GM23248 (cell line): ENCODE results near the gene PATJ. TPM values are rescaled to one million over a fixed set of nuclear protein-coding genes. Genes with fewer than 3 reads are reported as not detected.

Experiments used
- DNase-seq: peaks from one replicate; pipeline ENCODE4 v3.0.0-alpha.2; 2015
- H2AFZ ChIP-seq: fragments of 200-600 bp; sonication (generic); 2 replicates; pipeline ENCODE4 v1.6.1; 2016; ENCODE audit warnings: antibody characterized with exemption
- H3F3A ChIP-seq: fragments of 200-600 bp; sonication (generic); 2 replicates; pipeline ENCODE4 v1.6.1; 2016; ENCODE audit warnings: mild to moderate bottlenecking, antibody characterized with exemption, mixed run types; ENCODE audit not compliant: insufficient read depth
- H3K27ac ChIP-seq: fragments of 200-600 bp; sonication (generic); 2 replicates; pipeline ENCODE4 v1.5.1; 2016; ENCODE audit warnings: mild to moderate bottlenecking
- H3K27me3 ChIP-seq: fragments of 200-600 bp; sonication (generic); replicated peaks from 2 replicates; pipeline ENCODE4 v1.6.1; 2016; ENCODE audit warnings: mild to moderate bottlenecking; ENCODE audit not compliant: insufficient read depth
- H3K36me3 ChIP-seq: fragments of 200-600 bp; sonication (generic); 2 replicates; pipeline ENCODE4 v1.6.1; 2016; ENCODE audit warnings: low read depth, mild to moderate bottlenecking
- H3K4me1 ChIP-seq: fragments of 200-600 bp; sonication (generic); 2 replicates; pipeline ENCODE4 v1.6.1; 2016; ENCODE audit warnings: mild to moderate bottlenecking; ENCODE audit not compliant: insufficient read depth
- H3K4me2 ChIP-seq: fragments of 200-600 bp; sonication (generic); one replicate; pipeline ENCODE4 v1.6.1; 2016; ENCODE audit warnings: mild to moderate bottlenecking; ENCODE audit not compliant: unreplicated experiment
- H3K4me3 ChIP-seq: fragments of 200-600 bp; sonication (generic); 2 replicates; pipeline ENCODE4 v1.5.1; 2016; ENCODE audit warnings: mild to moderate bottlenecking
- H3K79me2 ChIP-seq: fragments of 200-600 bp; sonication (generic); 2 replicates; pipeline ENCODE4 v1.6.1; 2016; ENCODE audit warnings: mild to moderate bottlenecking; ENCODE audit not compliant: insufficient read depth
- H3K9ac ChIP-seq: fragments of 200-600 bp; sonication (generic); 2 replicates; pipeline ENCODE4 v1.6.1; 2016; ENCODE audit warnings: mild to moderate bottlenecking
- H3K9me2 ChIP-seq: fragments of 200-600 bp; sonication (generic); 2 replicates; pipeline ENCODE4 v1.6.1; 2016; ENCODE audit warnings: mixed run types, mild to moderate bottlenecking, moderate library complexity; ENCODE audit not compliant: insufficient read depth
- H3K9me3 ChIP-seq: fragments of 200-600 bp; sonication (generic); one replicate; pipeline ENCODE4 v1.6.1; 2017; ENCODE audit warnings: low read depth
- H4K20me1 ChIP-seq: fragments of 200-600 bp; sonication (generic); 2 replicates; pipeline ENCODE4 v1.6.0; 2016; ENCODE audit not compliant: insufficient read depth
- EZH2 ChIP-seq: fragments of 200-600 bp; sonication (generic); IDR thresholded peaks from 2 replicates; pipeline ENCODE4 v1.6.1; 2018; ENCODE audit warnings: antibody characterized with exemption, mild to moderate bottlenecking; ENCODE audit not compliant: insufficient read depth, poor library complexity, severe bottlenecking
- EZH2phosphoT487 ChIP-seq: fragments of 200-600 bp; sonication (generic); IDR thresholded peaks from 2 replicates; pipeline ENCODE4 v1.6.1; 2018; ENCODE audit warnings: antibody characterized with exemption, moderate library complexity, mild to moderate bottlenecking, low read depth; ENCODE audit not compliant: insufficient read depth
- whole genome bisulfite sequencing, 2 experiments: methylation state at CpG; one replicate each; pipeline ENCODE4 v1.1.6; 2015 to 2017; ENCODE audit warnings: low lambda C conversion rate in 2 of 2, low coverage in 1 of 2; ENCODE audit errors: missing lambda C conversion rate in 2 of 2; 5-methylcytosine and 5-hydroxymethylcytosine counted together
- in situ Hi-C: fragments of 300-500 bp; cut with MboI; formaldehyde crosslinking; loops from 2 replicates; pipeline ENCODE4 v1.15.0; 2020
- polyA plus RNA-seq: library from polyadenylated mRNA; unstranded; fragments of >200 nt; fragmentation: Nextera tagmentation; extraction: Ambion mirVana; gene quantifications from 2 replicates; pipeline ENCODE4 v1.2.1, GENCODE V29; 2016
- total RNA-seq: library from RNA; depleted of rRNA; stranded (reverse); fragments of >200 nt; shearing (Covaris generic); gene quantifications from 2 replicates; pipeline ENCODE4 v1.2.3, GENCODE V29; 2014

The PATJ gene
- total and polyA plus RNA-seq, 2 experiments from 2014 or later: 5.3 to 6.1 TPM

DNA sequence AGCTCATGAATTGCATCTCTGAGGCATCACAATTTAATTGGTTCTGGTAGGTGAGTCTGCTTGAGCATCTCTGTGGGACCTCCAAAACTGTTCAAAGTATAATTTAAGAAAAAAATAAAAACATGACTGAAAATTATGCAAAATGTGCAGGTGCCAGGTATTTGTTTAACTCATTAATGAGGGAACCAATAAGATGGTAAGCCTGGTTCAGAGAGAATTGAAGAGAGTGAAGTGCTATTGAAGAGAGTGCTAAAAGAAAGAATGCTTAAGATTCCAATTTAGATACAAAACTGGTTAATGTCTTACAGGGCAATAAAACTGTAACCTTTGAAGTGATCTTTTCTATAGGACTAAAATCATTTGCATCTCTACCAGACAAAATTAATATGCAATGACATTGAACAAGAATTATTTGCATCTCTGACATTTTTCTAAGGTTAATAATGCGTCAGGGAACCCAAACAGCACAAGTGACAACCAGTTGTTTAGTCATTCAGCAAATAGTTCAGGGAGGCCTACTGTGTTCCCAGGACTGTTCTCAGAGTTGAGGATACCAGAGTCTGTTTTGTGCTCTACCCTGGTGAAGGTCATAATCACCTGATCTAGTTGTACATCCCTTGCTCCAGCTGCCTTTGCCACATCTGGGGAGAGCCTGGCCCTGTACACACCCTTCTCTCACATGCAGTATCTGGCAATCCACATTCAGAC is 183.5 kb downstream of the PATJ start:
- Histone ChIP-seq H3K4me3 (no peak overlapping the region), H3K36me3 (no peaks in the 10 kb centered on the region), H3K9me3 (no peaks in the 10 kb centered on the region), H3K9ac (no peak overlapping the region), H3K27me3 (no peaks in the 10 kb centered on the region), H3F3A (no peaks in the 10 kb centered on the region), H3K9me2 (no peaks in the 10 kb centered on the region), H4K20me1 (no peaks in the 10 kb centered on the region), H3K27ac (no peak overlapping the region), H3K79me2 (no peaks in the 10 kb centered on the region), H3K4me2 (no peak overlapping the region), H2AFZ (no peak overlapping the region), H3K4me1 (no peaks in the 10 kb centered on the region)
- WGBS, 2 experiments: 88 to 89% methylated on average over 1 of the region's 1 CpG
- in situ Hi-C loops: no loop called here
- no peak for DNase-seq
- no peak for TF ChIP-seq EZH2
- TF ChIP-seq EZH2phosphoT487: no peak

DNA sequence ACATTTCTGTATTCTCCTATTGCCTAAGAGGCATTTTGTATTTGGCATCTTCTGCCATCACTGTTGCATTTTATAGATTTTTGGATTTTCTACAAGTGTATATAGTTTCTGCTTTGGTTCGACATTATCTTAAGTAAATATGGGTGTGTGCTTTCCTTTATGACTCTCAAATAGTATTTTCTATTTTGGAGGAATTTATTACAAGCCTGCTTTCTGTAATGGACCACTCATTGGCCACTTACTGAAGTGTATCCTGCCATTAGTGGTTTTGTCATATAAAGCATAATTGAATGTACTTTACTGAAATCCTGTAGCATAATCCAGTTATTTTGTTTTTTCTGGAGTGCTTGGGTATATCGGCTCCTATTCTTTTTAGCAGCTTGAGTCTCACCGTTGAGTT is 184.3 kb downstream of the PATJ start:
- Histone ChIP-seq H3K36me3 (no peaks in the 10 kb centered on the region), H2AFZ (no peak overlapping the region), H3K79me2 (no peaks in the 10 kb centered on the region), H3F3A (no peaks in the 10 kb centered on the region), H3K4me3 (no peak overlapping the region), H3K4me1 (no peaks in the 10 kb centered on the region), H4K20me1 (no peaks in the 10 kb centered on the region), H3K9ac (no peak overlapping the region), H3K9me3 (no peaks in the 10 kb centered on the region), H3K9me2 (no peaks in the 10 kb centered on the region), H3K27me3 (no peaks in the 10 kb centered on the region), H3K27ac (no peak overlapping the region), H3K4me2 (no peak overlapping the region)
- in situ Hi-C loops: no loop called here
- TF ChIP-seq EZH2phosphoT487: no peak
- TF ChIP-seq EZH2: no peak
- no peak for DNase-seq
- 80 to 85% methylated on average over 3 of the region's 3 CpGs for WGBS, 2 experiments

DNA sequence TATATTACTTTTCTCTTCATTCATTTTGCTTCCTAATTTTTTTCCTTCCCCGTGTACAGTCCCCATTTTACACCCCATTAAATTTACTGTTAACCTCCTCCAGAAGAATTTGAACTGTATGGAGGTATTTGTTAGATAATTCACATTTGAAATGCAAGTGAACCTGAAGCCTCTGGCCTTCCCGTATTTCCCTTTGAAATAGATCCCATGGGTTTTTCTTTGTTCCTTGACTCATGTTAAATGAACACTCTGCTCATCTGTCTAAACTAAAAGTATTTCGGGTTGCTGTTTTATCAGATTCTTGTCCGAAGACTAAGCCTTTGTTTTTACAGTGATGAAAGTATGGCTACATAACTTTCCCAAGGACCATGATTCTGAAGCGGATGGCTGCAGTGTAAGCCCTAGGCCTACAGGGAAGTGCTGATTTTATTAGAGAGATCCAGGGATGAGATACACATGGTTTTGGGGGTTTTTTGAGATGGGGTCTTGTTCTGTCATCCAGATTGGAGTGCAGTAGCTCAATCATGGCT is 187.9 kb downstream of the PATJ start:
- H3K79me2 ChIP-seq: no peaks in the 10 kb centered on the region
- in situ Hi-C loops: no loop called here
- TF ChIP-seq EZH2: no peak
- TF ChIP-seq EZH2phosphoT487: no peak
- H3K36me3 ChIP-seq: no peaks in the 10 kb centered on the region
- WGBS, 2 experiments: 89 to 93% methylated on average over 5 of the region's 5 CpGs
- no peak overlapping the region for H2AFZ ChIP-seq
- H3K4me2 ChIP-seq: no peak overlapping the region
- no peaks in the 10 kb centered on the region for H3K4me1 ChIP-seq
- no peaks in the 10 kb centered on the region for H3K9me2 ChIP-seq
- no peaks in the 10 kb centered on the region for H3K27me3 ChIP-seq
- H3K9me3 ChIP-seq: no peaks in the 10 kb centered on the region
- H3K9ac ChIP-seq: no peak overlapping the region
- H3K27ac ChIP-seq: no peak overlapping the region
- no peaks in the 10 kb centered on the region for H3F3A ChIP-seq
- no peak for DNase-seq
- H4K20me1 ChIP-seq: no peaks in the 10 kb centered on the region
- H3K4me3 ChIP-seq: no peak overlapping the region

DNA sequence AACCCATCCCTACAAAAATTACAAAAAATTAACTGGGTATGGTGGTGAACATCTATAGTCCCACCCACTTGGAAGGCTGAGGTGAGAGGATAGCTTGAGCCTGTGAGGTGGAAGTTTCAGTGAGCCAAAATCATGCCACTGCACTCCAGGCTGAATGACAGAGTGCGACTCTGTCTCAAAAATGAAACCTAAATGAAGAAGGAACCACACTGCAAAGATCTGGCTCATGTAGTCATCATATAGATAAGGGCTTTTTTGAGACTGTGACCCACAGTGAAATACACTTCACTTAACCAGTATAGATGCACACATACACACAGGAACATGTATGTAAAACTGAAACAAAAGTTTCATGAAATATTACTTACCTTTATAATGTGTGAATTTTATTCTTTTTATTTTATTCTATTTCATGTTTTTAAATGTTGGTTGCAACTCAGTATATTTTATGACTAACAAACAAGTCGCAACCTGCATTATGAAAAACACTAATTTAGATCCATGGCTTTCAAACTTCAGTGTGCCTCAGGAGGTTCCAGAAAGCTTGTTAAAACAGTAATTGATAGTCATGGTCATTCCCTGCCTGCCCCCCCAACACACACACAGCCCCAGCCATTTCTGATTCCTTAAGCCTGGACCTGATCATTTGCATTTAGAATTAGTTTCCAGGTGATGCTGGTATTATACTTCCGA is 189.5 kb downstream of the PATJ start:
- no peaks in the 10 kb centered on the region for H3K27me3 ChIP-seq
- H3K9me3 ChIP-seq: no peaks in the 10 kb centered on the region
- TF ChIP-seq EZH2 (no peak), EZH2phosphoT487 (no peak)
- no peaks in the 10 kb centered on the region for H3K9me2 ChIP-seq
- no peaks in the 10 kb centered on the region for H3F3A ChIP-seq
- in situ Hi-C loops: no loop called here
- no peak overlapping the region for H3K9ac ChIP-seq
- no peaks in the 10 kb centered on the region for H4K20me1 ChIP-seq
- no peak for DNase-seq
- WGBS, 2 experiments: 89 to 91% methylated on average over 3 of the region's 3 CpGs
- H3K79me2 ChIP-seq: no peaks in the 10 kb centered on the region
- no peaks in the 10 kb centered on the region for H3K4me1 ChIP-seq
- no peaks in the 10 kb centered on the region for H3K36me3 ChIP-seq
- no peak overlapping the region for H2AFZ ChIP-seq
- no peak overlapping the region for H3K27ac ChIP-seq
- no peak overlapping the region for H3K4me2 ChIP-seq
- H3K4me3 ChIP-seq: no peak overlapping the region
